ENCODE data around the gene FNBP1.

DNA sequence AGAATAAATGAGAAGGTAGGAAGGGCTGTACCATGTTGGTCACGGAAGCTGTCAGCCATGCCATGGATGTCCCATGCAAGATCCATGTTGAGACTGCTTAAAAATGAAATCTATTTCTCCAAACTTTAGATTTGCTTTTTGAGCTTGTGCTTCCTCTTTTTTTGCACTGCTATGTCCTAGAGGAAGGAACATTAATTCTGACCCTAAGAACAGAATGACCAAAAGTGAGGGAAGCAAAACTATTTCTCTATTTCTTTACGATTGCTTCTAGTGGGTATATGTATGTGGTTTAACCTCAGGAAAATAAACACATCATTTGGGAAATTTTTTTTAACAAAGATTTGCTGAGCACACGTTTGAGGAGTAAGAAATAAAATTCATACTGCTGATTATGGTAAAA is 123.1 kb downstream of the FNBP1 start:
- TF ChIP-seq CTCF (IDR thresholded peaks at IDR 0.05) = no peak
- TF ChIP-seq POLR2A (IDR thresholded peaks at IDR 0.05) = no peak
